Measurements from ENCODE around the gene CEP97.
A peak's percentile ranks its signal among the peaks of the same experiment; 100 is the strongest.
"Not testable (repeated sequence)": the region's sequence is repeated elsewhere in the genome, so short reads cannot be mapped to it uniquely, and the experiment has no call there.

The CEP97 gene

DNA sequence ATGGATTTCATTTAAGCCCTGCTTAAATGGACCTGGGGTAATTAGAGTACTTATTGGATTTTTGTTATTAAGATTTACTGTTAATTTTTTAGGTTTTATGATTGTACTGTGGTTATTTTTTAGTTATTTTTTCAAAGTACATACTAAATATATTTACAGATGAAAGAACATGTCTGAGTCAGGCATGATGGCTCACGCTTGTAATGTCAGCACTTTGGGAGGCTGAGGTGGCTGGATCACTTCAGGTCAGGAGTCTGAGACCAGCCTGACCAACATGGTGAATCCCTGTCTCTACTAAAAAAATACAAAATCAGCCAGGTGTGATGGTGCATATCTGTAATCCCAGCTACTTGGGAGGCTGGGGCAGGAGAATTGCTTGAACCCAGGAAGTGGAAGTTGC is 21.7 kb upstream of the CEP97 start:
- DNase-seq: no peak

DNA sequence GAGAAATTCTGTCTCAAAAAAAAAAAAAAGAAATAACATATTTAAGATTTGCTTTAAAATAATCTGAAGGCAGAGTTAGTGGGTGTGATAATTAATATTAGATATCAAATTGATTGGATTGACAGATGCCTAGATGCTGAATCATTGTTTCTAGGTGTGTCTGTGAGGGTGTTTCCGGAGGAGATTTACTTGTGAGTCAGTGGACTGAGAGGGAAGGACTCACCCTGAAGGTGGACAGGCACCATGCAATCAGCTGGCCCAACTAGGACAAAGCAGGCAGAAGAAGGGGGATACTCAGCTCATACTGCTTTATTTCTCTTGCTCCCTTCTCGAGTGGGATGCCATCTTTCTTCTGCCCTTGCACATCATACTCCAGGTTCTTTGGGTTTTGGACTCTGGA is 21.2 kb upstream of the CEP97 start:
- DNase-seq: no peak

DNA sequence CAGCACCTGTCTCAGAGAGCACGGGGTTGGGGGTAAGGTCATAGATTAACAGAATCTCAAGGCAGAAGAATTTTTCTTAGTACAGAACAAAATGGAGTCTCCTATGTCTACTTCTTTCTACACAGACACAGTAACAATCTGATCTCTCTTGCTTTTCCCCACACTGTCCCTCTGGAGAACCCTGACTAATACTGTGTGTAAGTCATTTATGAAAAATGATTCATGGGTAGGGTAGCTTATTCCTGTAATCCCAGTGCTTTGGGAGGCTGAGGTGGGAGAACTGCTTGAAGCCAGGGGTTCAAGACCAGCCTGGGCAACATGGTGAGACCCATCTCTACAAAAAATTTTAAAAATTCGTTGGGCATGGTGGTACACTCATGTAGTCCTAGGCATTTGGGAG is 19.8 kb upstream of the CEP97 start:
- not testable (repeated sequence) for DNase-seq

DNA sequence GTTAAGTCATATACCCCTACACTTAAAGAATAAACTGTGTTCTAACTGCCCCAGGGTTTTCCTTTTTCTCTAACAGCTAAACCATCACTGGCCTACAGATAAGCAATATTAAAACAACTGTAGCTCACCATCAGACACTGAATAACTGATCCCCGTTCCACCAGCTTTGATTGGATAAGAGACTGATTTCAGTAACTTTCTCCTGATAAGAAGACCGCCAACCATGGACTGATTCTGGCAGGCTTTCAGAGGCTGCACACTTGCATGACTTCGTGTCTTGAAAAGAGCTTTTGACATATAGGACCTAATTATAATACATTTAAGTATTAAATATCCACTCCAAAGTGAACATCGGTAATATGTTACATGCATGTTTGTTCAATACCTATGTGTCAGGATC is 15.3 kb upstream of the CEP97 start:
- no peak for DNase-seq

DNA sequence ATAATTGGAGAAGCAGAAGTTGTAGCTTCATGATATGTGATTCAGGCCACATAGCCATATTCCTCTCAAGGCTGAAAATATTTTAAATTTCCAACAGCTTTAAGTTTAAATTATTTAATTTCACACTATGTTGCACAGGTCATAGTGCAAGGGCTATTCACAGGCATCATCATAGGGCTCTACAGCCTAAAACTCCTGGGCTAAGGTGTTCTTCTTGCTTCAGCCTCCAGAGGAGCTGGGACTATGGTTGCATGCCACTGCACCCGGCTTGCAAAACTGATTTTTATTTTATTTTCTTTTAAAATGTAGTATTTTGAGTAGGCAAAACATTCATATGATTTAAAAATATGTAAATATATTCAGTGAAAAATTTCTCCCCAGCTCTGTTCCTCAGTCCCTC is 6.0 kb upstream of the CEP97 start:
- DNase-seq: no peak

DNA sequence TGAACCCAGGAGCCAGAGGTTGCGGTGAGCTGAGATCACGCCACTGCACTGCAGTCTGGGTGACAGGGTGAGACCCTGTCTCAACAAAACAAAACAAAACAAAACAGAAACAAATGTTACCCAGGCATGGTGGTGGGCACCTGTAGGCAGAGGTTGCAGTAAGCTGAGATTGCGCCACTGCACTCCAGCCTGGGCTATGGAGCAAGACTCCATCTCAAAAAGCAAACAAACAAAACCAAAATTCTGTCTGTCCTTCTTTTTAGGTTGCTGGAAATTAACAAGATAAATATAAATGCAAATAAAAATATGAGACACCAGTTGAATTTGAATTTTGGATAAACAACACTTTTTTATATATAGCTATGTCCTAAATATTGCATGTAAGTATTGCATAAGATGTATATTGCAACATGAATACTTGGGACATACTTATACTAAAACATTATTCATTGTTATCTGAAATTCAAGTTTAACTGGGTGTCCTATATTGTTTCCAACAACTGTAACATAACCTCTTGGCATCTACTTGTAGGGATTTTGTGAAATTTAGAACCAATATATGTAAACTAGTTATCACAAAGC is 4.7 kb upstream of the CEP97 start:
- no peak for DNase-seq

DNA sequence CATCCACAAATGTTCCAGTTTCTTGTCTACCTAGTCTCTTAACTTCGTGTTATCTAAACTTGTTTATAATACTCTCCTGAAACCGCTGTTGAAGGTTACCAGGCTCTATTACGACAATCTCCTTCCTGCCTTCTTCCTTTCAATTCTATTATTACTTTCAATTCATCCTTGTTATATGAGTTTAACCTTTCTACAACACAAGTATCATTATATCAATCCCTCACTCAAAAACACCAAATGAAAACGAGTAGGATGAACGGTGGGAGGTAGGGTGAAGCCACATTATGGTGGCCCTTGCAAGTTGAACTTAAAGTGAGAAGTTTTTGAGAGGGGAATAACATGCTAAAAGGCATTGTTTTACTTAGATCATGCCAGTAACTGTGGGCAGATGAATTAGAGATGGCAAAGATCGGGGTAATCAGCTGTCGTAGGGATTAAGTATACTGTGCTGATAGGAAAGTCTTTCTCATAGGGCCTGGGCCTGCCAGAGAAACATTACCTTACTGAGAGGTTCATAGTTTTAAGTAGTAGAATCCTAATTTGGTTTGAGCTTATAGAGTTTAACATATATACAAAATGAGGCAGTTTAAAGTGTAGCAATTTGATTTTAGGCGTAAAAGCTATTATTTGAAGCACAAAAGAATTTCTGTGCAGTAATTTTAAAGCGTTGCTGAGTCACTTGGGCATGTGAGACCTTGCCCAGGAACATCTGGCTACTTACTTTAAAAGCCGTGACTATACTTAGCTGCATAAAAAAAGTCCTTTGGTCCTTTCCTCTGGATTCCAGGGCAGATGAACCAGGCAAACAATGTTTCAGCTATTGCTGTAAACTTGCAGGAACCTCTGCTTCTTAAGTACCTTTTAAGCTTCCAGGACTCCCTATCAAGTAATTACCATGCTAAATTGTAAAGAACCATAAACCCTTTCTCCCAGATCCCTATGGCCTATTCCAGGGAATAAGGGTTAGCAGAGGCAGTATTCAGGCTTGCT is 3.3 kb upstream of the CEP97 start:
- no peak for DNase-seq

DNA sequence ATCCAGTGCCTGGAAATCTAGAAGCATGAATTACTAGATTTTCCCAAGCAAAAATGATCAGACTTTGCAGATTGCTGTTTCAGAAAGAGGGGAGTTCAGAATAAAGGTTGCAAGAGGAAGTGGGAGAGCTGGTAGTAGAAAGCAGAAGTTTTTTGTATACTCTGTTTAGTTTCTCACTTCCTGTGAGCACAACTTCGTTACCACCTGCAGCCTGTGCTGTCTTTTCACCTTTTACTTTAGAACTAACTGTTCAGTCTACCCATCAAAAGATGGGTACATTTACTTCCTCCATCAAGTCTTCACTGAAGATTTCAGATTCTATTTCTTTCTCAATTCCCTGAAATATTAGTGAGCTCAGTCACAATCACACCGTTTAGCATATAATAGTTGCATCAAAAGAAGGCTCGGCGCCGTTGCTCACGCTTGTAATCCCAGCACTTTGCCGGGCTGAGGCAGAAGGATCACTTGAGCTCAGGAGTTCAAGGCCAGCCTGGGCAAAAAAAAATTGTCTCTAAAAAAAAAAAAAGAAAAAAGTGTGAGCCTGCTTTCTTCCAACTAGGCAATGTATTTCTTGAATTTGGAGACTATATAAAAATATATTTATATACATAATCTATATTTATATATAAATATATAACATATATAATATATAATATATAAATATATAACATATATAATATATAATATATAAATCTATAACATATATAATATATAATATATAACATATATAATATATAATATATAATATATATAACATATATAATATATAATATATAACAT is 1.8 kb upstream of the CEP97 start:
- no peak for DNase-seq

DNA sequence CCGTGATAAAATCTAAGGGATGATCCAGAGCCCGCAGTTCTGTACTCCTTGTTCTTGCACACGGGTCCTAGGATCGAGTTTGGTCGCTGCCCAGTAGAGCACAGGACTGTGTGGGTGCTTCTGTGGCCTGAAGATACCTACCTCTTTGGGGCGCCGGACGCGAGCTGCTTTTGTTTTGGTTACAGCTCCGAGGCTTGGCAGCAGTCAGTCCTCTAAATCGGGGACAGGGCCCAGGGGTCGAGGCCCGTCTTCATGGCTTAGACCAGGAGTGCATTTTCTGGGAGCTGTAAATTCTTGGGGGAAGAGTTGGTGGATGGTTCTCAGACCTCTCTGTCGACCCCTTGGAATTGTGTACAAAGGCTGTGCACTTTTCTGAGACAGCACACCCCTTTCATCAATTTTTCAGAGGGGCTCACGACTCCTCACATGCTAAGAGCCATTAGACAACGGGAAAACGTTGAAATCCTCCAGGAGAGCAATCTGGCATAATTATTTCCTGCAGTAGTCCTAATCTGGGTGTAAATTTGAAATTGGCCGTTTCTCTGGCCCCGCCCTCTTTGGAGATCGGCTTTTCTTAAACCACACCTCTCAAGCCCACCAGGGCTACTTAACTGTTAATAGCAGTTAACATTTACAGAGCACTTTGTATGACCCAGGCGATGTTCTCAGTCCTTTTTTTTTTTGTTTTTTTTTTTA is 928 bp downstream of the CEP97 start:
- peak; percentile 19 for DNase-seq

DNA sequence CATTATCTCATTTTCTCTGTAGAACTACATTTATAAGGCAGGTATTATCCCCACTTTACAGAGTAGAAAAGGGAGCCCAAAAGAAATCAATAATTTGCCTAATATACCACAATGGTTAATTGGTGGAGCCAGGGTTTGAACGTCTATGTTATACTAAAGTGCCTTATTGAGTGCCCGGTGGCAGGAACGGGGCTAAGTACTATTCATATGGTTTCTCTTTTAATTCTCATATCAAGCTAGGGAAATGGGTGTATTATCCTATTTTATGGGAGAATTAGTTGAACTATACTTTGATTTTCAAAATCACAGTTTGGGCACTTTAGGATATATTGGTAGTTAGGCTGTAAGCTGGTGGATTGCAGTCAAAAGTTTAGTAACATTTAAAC is 1.5 kb downstream of the CEP97 start:
- no peak for DNase-seq

DNA sequence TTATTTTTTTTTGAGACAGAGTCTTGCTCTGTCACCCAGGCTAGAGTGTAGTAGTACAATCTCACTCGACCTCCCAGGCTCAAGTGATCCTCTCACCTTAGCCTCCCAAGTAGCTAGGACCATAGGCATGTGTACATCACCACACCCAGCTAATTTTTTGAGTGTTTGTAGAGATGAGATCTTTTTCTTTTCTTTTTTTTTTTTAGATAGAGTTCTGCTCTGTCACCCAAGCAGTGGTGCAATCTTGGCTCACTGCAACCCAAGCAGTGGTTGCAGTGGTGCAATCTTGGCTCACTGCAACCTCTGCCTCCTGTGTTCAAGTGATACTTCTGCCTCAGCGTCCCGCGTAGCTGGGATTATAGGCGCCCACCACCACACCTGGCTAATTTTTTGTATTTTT is 5.2 kb downstream of the CEP97 start:
- DNase-seq: no peak

DNA sequence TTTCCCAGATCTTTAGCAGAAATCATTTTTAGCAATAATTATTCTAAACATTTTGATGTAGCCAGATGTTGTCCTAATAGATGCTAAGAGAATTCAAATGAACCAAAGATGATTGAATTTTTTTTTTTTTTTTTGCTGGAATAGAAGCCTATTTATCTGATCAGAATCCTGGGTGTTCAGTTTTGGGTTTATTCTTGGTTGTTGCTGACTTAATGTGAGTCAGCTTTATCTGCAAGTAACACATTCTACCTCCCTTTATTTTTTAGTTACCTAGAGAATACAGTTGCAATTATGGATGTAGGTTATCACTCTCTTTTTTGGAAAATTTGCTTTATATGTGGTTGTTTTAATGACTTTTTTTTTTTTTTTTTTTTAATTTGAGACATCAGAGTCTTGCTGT is 6.4 kb downstream of the CEP97 start:
- DNase-seq: no peak

DNA sequence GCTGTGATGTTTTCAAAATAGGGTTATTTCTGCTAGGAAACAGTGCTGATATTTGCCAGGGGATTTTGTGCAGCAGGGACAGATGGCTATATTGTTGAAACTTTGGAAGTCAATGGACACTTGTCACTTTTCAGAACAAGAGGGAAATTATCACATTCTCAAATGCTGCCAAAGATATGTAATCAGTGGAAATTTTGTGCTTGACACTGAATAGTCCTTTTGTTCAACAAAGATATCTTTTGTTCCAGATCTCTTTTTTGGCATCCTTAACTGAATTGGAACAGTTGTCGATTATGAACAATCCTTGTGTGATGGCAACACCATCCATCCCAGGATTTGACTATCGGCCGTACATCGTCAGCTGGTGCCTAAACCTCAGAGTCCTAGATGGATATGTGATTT is 7.8 kb downstream of the CEP97 start:
- DNase-seq: no peak

DNA sequence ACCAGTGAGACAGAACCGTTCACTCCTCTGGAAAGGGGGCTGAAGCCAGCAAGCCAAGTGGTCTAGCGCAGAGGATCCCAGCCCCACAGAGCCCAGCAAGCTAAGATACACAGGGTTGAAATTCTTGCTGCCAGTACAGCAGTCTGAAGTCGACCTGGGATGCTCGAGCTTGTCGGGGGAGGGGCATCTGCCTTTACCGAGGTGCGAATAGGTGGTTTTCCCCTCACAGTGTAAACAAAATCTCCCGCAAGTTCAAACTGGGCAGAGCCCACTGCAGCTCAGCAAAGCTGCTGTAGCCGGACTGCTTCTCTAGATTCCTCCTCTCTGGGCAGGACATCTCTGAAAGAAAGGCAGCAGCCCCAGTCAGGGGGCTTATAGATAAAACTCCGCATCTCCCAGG is 11.4 kb downstream of the CEP97 start:
- DNase-seq: no peak

DNA sequence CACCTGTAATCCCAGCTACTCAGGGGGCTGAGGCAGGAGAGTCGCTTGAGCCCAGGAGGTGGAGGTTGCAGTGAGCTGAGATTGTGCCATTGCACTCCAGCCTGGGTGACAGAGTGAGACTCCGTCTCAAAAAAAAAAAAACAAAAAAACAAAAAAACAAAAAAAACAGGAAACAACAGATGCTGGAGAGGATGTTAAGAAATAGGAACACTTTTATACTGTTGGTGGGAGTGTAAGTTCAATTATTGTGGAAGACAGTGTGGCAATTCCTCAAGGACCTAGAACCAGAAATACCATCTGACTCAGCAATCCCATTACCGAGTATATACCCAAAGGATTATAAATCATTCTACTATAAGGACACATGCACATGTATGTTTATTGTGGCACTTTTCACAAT is 17.5 kb downstream of the CEP97 start:
- DNase-seq: not testable (repeated sequence)

DNA sequence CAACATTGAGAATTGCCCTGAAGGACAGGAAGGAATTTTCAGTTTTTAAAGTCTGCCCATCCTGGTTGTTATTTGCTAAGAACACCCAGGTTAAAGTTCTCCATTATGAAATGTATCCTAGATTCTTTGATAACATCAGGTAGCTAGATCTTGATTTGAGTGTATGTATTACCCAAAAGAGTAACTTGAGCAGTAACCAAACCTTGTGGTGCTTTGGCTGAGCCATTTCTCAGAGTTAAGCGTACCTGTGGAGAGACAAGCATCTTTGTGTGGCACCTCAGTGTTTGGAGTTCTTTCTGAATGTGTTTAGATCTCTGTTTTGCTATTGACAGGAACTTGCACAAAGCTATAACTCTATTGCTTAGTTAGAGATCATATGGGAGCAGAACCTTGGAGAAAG is 20.4 kb downstream of the CEP97 start:
- DNase-seq: no peak

DNA sequence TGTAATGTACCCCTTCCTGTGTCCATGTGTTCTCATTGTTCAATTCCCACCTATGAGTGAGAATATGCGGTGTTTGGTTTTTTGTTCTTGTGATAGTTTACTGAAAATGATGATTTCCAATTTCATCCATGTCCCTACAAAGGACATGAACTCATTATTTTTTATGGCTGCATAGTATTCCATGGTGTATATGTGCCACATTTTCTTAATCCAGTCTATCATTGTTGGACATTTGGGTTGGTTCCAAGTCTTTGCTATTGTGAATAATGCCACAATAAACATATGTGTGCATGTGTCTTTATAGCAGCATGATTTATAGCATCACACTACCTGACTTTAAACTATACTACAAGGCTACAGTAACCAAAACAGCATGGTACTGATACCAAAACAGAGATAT is 21.5 kb downstream of the CEP97 start:
- DNase-seq: not testable (repeated sequence)

DNA sequence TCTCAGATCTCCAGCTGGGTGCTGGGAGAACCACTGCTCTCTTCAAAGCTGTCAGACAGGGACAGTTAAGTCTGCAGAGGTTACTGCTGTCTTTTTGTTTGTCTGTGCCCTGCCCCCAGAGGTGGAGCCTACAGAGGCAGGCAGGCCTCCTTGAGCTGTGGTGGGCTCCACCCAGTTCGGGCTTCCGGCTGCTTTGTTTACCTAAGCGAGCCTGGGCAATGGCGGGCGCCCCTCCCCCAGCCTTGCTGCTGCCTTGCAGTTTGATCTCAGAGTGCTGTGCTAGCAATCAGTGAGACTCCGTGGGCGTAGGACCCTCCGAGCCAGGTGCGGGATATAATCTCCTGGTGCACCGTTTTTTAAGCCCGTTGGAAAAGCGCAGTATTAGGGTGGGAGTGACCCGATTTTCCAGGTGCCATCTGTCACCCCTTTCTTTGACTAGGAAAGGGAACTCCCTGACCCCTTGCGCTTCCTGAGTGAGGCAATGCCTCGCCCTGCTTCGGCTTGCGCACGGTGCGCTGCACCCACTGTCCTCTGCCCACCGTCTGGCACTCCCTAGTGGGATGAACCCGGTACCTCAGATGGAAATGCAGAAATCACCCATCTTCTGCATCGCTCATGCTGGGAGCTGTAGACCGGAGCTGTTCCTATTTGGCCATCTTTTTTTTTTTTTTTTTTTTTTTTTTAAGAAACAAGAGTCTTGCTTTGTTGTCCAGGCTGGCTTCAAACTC is 29.1 kb downstream of the CEP97 start:
- DNase-seq: peak; percentile 35

DNA sequence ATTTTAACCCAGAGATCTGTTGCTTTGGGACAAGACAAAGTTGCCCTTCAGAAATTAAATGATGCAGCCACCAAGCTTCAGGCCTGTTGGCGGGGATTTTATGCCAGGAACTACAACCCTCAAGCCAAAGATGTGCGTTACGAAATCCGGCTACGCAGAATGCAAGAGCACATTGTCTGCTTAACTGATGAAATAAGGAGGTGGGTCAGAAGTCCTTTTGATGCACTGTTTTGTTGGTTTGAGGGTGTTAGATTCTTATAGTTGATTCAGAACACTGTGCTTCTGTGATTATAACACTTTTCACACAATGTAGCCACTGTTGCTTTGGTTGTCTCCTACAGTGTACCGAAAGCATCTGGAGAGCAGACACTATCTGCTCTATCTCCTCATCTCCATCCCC is 33.8 kb downstream of the CEP97 start:
- DNase-seq: no peak

DNA sequence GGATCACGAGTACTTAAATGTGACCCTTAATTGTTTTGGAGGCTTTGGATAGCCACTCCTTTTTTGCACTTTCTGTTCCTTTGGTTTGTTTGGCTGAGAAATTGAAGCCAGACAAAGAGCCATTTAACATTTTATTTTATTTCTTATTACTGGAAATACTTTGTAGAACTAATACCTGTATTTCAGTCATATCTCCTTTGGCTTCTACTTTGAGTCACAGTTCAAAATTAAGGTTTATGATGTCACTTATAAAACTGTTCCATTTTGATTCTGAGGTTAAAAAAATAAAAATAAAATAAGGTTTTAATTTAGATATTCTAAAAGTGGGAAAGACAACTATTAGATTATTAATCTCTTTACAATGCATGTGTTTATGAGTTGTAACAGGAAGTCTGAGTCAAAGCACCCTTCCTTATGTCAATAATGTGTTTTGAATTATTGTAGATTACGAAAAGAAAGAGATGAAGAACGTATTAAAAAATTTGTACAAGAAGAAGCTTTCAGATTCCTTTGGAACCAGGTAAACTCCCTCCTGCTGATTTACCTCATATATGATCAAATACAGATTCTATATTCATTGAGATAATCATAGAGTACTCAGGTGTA is 37.7 kb downstream of the CEP97 start:
- DNase-seq: no peak

DNA sequence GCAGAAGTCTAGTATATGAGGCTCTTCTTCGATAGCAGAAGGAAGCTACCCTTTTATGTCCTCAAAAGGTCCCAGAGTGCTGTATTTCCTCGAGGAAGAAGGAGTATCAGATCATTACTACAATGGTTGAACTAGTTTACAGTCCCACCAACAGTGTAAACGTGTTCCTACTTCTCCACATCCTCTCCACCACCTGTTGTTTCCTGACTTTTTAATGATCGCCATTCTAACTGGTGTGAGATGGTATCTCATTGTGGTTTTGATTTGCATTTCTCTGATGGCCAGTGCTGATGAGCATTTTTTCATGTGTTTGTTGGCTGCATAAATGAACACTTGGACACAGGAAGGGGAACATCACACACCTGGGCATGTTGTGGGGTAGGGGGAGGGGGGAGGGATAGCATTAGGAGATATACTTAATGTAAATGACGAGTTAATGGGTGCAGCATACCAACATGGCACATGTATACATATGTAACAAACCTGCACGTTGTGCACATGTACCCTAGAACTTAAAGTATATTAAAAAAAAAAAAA is 53.4 kb downstream of the CEP97 start:
- not testable (repeated sequence) for DNase-seq
